ENCODE data around the gene SMYD3.

The SMYD3 gene

DNA sequence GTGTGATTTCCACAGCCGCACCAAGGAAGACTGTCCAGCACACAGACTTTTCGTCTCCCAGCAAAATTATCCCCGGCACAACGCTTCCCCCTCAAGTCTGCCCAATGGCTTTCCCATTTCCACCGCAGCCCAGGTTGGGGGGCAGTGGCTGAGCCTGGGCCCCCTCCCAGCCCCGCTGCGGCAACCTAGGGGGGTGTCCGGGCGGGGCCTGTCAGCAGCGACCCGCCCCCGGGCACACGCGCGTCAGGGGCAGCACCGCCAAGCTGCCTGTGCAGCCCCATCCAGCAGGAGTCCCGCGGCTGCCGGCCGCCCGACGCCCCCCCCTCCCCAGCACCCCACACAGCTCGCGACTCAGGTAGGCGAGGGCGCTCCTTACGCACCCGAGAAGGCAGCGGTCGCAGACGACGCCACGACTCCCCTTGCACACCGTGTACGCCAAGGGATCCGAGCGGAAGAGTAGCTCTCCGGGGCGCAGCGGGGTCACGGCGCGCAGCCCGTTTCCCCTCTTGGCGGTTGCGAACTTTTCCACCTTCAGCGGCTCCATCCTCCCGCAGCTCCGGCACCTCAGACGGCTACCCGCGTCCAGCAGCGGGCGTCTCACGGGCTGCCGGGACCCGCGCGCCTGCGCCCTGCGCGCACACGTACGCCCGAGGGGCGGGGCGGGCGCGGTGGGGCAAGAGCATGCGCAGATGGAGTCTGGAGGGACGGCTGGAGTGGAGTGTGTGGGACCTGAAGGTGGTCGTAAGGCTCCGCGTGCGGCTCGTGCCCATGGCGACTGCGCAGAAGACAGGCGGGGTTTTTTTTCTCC is at the start of gene SMYD3:
TSS of gene SMYD3 (minus strand) at position 606 of the 808 bp plus-strand sequence.
- DNase-seq (ENCODE audit: low read depth in 2 of 2): peak; percentile 52 to 61

DNA sequence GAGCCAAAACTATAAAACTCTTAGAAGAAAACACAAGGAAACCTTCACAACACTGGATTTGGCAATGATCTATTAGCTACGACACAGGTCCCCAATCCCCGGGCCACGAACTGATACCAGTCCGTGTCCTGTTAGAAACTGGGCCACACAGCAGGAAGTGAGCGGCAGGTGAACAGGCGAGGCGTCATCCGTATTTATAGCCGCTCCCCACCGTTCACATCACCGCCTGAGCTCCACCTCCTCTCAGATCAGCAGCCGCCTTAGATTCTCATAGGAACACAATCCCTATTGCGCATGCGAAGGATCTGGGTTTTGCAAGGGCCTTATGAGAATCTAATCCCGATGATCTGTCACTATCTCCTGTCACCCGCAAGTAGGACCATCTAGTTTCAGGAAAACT is 47.1 kb upstream of the SMYD3 start:
- DNase-seq (ENCODE audit: low read depth in 2 of 2): no peak

DNA sequence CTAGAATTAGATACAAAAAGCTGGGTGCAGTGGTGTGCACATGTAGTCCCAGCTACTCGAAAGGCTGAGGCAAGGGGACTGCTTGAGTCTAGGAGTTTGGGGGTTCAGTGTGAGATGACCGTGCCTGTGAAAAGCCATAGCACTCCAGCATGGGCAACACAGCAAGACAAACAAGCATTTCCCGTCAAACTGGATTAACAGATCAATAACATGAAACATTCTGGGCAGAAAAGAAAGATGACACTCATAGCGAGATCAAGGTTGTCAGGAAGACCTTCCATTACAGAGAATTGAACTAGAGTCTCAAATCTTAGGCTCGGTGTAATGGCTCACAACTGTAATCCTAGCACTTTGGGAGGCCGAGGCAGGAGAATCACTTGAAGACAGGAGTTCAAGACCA is 45.0 kb upstream of the SMYD3 start:
- no peak for DNase-seq (ENCODE audit: low read depth in 2 of 2)

GRCh38 chr1:246550402-246550801 is 43.3 kb upstream of the SMYD3 start:
- DNase-seq (ENCODE audit: low read depth in 2 of 2): no peak

DNA sequence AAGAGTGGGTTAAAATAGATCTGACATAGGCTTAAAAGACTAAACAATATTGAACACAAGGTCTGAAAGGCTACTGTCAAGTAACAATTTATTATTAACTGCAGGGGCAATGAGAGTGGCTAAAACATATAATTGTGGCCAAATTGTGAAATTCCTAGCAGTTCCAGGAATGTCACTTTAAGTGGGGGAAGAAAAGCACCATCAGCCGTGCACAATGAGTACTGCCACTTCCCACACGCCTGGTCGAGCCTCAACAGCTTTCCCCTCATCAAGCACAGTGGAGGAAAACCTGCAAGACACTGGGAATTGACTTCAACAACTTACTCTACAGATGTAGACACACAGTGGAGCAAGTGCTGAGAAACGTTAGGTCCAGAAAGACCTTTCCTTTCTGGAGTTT is 42.6 kb upstream of the SMYD3 start:
- no peak for DNase-seq (ENCODE audit: low read depth in 2 of 2)

DNA sequence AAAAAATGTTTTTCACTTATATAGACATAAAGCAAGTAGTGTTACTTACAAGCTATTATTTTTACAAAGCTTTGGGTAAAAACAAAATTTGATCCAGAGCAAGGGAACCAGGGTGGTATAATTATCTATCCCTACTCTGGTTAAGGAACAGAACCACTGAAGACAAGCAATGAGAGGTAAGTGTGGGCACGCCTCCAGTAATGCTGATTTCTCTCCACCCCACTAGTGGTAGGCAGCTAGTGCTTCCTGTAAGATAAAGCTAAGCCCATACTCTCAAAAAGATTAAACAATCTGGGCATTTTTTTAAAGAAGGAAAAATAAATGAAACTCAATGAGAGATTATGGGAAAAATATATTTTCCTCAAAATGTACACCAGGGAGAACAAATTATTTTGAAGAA is 36.9 kb upstream of the SMYD3 start:
- DNase-seq (ENCODE audit: low read depth in 2 of 2): no peak

GRCh38 chr1:246540738-246541491 is 33.8 kb upstream of the SMYD3 start:
- DNase-seq (ENCODE audit: low read depth in 2 of 2): no peak

GRCh38 chr1:246537887-246538286 is 30.8 kb upstream of the SMYD3 start:
- DNase-seq (ENCODE audit: low read depth in 2 of 2): no peak

- no peak for DNase-seq (ENCODE audit: low read depth in 2 of 2)
Measured at GRCh38 chr1:246537441-246537840, 30.4 kb upstream of the SMYD3 start.

DNA sequence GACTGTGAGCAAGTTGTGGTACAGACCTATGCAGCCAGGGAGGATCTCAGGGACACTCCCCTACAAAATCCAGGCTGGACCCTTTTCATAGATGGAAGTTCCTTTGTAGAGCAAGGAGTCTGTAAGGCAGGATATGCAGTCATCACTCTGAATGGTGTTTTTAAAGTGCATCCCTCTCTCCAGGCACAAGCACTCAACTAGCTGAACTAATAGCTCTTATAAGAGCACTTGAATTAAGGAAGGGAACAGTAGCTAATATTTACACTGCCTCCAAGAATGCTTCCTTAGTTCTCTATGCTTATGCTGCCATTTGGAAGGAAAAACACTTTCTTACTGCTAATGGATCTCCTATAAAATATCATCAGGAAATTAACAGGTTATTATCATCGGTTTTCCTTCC is 27.0 kb upstream of the SMYD3 start:
- DNase-seq (ENCODE audit: low read depth in 2 of 2): no peak

- no peak for DNase-seq (ENCODE audit: low read depth in 2 of 2)
Measured at GRCh38 chr1:246533371-246533905, 26.4 kb upstream of the SMYD3 start.

DNA sequence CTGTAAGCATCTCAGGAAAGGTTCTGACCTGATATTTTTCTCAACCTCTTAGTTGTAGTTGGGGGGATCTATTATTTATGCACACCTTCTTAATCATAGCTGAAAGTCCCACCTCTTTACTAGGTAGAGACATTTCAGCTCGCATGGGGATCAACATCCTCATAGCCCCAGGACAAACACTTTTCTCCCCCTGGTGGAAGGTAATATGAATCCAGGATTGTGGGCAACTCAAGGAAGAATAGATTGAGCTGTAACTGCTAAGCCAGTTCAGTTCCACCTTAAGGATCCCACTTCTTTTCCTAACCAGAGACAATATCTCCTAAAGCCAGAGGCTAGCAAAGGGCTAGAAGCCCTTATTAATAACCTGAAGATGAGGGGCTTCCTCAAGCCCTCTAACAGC is 25.4 kb upstream of the SMYD3 start:
- no peak for DNase-seq (ENCODE audit: low read depth in 2 of 2)

GRCh38 chr1:246530482-246530881 is 23.4 kb upstream of the SMYD3 start:
- DNase-seq (ENCODE audit: low read depth in 2 of 2): no peak

DNA sequence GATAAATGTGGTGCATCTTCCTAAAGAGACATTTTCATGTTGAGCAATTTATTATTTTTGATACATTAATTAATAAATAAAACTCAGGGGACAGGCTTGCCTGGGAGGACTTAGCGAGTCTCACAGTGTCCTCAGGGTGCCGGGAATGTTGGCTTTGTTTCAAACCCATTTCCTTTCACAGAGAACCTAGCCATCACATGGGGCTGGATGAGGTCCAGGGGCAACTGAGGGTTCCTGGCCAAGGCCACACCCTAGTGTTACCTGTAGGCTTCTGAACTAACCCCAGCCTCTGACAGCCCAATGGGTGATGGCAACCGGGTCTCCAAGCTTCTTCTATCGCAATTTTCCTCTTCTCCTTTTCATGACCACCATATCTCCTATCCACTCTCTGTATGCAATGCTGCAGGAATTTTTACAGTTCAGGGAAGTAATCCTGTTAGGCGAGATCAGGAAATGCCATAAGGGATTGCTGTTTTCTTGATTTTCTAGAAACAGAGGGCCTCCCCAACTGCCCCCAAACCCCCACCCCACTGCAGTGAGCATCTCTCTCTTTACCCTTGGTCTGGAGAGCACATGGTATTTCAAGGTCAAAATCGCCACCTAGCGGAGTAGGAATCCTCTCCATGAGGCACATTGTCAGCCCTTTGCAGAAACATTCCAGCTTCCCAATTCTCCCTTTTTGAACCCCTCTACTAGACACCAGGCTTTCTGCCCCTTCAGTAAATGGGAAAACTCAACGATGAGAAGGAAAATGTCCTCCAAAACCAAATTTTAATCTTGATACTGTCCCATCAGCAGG is 22.1 kb upstream of the SMYD3 start:
- DNase-seq (ENCODE audit: low read depth in 2 of 2): no peak

DNA sequence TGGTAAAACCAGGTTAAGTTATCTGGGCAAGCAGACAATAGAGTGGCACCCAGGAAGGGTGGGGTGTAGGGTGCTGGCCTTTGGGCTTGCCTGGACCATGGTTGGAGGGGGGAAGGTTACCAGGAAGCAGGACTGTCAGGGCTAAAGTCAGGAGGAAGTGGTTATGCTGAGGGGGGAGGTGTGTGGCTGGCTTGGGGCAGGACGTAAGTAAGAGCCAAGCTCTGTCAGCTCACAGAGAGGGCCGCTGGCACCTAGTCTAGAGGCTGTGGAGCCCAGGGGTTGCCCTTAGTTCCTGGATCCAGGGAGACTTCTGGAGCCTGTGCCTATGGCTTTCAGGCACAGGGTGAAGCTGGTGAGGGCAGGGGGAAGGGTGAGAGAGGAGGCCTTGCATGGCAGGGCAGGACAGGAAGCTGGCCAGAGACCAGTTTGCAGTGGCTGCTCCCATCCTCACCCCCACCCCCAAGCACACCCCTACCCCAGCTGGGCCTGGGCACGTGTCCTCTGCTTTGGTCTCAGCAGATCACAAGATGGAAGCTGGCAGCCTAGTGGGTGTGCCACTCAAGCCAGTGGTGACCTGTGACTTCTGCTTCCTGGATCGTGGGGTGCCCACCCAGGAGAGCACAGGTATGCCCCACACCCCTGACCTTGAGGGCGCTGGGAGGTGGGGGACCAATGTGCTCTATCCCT is 20.5 kb upstream of the SMYD3 start:
- DNase-seq (ENCODE audit: low read depth in 2 of 2): no peak

DNA sequence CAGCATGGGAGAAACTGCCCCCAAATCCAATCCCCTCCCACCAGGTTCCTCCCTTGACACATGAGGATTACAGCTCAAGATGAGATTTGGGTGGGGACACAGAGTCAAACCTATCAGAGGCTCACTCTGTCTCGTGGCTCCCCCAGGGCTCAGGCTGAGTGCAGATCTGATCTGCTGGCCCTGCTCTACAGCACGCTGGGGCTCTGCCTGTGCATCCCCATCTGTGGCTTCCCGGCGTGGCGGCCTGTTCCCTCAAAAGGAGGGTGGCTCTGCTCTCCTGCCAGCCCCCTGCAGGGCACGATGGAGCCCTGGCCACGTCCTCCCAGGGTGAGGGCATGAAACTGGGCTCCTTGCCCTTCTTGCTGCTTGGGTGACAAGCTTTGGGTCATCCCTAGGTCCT is 19.8 kb upstream of the SMYD3 start:
- DNase-seq (ENCODE audit: low read depth in 2 of 2): no peak

- DNase-seq (ENCODE audit: low read depth in 2 of 2): no peak
Measured at GRCh38 chr1:246526380-246526779, 19.3 kb upstream of the SMYD3 start.

DNA sequence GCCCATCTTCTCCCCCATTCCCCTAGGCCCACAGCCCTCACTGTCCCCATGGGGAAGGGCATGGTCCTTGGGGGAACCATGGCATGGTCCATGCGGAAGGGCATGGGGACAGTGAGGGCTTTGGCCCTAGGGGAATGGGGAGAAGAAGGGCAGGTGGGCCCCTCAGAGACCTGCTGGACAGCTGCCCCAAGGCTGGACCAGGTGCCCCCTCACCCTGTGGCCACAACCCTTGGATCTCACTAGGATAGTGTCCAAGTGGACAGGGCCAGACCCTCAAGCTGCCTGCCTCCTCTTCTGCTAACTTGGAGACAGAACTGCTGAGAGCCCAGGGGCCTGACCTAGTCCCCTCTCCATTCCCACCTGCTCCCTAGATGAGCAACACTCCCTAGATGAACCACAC is 12.4 kb upstream of the SMYD3 start:
- DNase-seq (ENCODE audit: low read depth in 2 of 2): no peak

GRCh38 chr1:246518456-246519205 is 11.6 kb upstream of the SMYD3 start:
- DNase-seq (ENCODE audit: low read depth in 2 of 2): no peak

- DNase-seq (ENCODE audit: low read depth in 2 of 2): no peak
Measured at GRCh38 chr1:246517391-246517790, 10.3 kb upstream of the SMYD3 start.

DNA sequence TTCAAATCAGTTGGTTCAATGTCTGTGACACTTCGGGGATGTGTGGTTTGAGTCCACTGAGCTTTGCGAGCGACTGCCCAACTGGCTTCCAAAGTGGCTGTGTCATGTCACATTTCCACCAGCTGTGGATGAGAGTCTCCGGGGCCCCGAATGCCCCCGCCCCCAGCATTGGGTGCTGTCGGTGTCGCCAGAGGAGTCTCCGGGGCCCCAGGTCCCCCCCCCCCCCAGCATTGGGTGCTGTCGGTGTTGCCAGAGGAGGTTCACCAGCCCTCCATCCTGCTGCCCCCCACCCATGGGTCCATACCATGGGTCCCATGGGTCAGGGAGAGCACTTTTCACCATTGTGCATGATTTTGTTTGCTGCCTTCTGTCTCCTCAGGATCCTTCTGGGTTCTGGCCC is 9.0 kb upstream of the SMYD3 start:
- DNase-seq (ENCODE audit: low read depth in 2 of 2): no peak
